HuH-7.5 (cell line): Measurements from ENCODE around the gene LRRC27.
A peak's percentile ranks its signal among the peaks of the same experiment; 100 is the strongest.

Experiments used
- DNase-seq: peaks from one replicate; pipeline ENCODE4 v3.0.0; 2011; ENCODE audit warnings: low spot score

Gene LRRC27

DNA sequence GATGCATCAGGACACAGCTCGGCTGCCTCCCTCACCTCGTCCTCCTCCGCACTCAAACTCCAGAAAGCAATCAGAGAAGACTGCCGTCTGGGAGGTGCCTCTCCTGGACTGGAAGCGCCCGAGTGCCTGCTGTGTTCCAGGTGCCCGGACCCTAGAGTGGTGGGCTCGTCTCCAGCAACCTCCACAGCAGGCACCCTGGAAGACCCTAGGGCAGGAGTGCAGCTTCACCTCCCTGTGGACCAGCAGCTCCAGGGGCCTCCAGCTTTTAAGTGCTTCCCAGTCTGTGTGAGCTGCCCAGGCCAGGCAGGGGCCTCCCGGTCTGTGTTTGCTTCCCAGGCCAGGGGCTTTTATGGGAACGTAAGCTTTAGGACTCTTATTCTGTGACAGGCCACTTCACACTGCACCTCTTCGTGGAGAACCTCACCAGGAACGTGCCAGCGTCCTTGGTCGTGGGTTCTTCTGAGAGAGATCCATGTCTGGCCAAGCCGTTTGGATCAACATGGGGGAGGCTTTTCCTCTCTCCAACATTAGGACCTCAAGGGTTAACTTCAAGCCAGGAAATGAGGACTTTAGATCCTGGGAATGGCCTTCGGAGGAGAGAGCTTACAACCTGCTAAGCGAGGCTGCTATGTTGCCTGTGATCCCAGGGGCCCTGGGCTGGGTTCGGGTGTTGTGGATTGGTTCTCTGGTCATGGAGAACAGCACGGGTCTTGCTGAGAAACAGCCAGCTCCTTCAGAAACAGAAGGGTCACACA lies 59.1 kb downstream of the LRRC27 start:
- no peak for DNase-seq

DNA sequence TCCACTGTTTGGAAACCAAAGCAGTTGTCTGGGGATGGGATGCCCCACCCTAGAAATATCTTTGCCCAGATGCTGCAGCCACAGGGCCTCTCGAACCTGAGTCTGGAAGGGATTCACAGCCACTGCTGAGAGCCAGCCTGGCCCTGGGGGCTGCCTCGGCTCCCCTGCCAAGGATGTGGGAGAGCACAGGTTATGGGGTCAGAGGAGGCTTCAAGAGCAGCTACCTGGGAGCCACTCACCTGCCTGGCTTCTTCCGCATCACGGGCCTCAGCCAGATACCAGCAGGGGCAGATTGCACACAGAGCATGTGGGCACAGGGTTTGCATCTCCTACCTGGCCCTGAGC lies 59.7 kb downstream of the LRRC27 start:
- DNase-seq: no peak

DNA sequence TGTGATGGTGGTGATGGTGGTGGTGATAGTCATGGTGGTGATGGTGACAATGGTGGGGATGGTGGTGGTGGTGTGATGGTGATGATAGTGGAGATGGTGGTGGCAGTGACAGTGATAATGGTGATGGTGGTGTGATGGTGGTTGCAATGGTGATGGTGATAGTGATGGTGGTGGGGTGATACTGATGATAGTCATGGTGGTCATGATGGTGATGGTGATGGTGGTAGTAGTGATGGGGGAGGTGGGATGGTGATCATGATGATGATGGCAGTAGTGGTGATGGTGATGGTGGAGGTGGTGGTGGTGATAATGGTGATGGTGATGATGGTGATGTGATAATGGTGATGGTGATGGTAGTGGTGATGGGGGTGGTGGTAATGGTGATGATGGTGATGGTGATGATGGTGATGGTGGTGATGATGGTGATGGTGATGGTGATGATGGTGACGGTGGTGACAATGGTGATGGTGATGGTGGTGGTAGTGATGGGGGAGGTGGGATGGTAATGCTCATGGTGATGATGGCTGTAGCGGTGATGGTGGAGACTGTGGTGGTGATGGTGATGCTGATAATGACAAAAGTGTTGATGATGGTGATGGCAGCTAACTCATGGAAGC lies 60.3 kb downstream of the LRRC27 start:
- DNase-seq: no peak

GRCh38 chr10:132392811-132393694 lies 61.1 kb downstream of the LRRC27 start:
- DNase-seq: no peak

DNA sequence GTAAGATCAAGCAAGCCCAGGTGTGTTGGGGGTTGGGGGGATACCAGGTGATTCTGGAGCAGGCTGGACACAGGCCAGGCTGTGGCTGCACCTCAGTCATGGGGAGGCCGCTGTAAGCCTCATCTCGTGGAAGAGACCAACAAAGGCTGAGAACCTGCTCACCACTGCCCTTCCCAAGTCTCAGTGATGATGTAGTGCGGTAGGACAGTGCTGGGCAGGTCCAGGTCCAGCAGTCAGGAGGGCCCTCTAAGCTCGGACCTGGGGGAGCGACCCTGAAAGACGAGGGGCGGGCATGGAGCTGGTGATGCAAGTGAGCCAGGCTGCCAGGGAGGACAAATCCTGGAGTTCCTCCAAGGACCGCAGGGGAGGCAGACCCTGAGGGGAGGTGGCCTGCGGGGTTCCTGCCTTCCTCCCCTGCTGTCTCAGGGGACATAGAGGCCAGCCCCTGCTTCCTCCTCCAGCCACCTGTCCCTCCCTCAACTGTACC lies 61.7 kb downstream of the LRRC27 start:
- DNase-seq: no peak

- DNase-seq: no peak
Measured at GRCh38 chr10:132394201-132394811, 62.3 kb downstream of the LRRC27 start.

- DNase-seq: no peak
Measured at GRCh38 chr10:132394936-132395703, 63.1 kb downstream of the LRRC27 start.

DNA sequence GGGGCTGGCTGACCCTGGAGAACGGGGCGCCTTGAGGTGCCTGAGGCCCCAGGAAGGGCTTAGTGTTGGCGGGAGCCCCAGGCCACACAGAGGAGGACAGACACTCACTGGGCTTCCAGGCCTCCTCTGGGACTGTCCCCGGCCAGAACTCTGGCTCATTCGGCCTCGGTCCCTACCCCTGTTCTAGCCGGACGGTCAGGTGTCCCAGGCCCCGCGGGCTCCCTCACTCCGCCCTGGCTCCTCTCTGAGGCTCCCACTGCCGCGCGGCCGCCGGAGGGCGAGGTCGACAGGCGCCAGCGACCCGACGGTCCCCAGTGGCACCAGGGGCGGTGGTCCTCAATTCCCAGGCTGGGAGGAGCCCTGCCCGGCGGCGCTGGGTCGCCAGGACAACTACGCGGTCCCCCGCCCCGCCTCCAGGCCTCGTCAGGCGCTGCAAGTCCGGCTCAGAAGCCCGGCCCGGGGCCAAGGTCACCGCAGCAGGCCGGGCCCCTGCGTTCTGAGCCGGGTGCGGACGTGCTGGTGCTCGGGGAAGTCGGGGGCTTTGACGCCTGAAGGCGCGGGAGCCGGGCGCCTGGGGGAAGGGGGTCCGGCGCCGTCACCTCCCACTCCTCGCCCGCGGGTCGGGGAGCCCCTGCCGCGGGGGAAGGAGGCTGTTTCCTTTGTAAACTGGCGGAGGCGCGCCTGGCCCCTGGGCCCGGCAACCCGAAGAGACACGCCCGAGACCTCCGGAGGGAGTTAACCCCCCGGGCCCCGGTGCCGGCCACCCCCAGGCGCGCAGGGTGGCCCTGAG lies 63.9 kb downstream of the LRRC27 start:
- DNase-seq: peak; percentile 82

GRCh38 chr10:132396494-132397035 lies 64.6 kb downstream of the LRRC27 start:
- DNase-seq: peak; percentile 81

DNA sequence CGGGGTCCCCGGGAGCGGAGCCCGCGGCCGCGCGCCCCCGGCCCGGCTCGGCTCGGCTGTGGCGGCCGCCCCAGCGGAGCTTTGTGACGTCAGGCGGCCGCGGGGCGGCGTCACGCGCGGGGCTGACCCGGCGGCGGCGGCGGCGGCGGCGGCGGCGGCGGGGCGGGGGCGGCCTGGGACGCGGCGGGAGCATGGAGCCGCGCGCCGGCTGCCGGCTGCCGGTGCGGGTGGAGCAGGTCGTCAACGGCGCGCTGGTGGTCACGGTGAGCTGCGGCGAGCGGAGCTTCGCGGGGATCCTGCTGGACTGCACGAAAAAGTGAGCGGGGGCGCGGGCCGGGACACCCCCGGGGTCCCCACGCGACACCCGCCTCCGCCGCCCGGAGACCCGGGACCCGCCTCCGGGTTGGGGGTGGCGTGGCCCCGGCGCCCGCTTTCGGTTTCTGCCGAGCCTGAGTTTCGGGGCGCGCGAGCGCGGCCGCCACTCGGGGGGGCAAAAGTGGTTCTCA lies 65.1 kb downstream of the LRRC27 start, which contains the start of gene PWWP2B:
Gene PWWP2B (plus strand): TSS at position 165 of the 506 bp plus-strand sequence. CDS start 27 bp downstream, at position 192.
- no peak for DNase-seq

DNA sequence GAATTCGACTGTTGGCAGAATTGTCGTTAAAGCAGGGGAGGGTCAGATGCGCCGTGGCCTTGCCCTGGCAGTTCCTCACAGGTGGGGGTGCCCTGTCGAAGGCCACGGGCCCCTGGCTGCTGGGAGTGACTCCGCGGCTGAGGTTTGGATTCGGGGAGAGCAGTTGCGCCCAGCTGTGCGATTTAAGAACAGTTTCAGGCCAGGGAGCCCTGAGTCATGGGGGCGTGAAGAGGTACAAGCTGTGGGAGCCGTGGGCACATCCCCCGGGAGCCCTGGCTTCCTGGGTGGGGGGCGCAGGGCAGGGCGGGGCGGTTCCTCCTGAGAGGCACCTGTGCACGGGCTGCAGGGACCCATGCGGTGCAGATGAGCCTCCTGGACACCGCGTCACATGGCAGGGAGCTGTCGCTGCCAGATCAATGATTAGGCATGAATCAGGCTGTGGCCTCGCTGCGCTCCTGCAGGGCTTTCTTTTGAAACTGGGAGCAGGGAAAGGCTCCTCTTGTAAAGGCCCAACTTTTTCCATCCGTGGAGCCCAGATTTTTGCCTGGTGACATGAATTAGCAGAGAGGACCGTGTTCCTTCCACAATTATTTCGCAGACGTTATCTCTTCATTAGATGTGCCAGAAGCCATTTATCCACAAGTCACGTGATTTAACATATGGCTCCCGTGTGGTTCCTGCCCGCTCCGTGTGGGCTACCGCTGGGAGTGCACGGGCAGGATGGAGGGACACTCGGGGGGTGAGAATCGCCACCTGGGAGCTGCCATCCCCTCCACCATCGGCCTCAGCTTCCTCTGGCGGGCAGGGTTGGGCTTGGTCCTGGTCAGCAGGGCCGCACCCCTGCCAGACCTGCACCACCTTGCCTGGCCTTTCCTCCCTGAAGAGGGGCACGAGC lies 65.9 kb downstream of the LRRC27 start:
- peak; percentile 66 for DNase-seq

- no peak for DNase-seq
Measured at GRCh38 chr10:132398566-132398991, 66.6 kb downstream of the LRRC27 start.

DNA sequence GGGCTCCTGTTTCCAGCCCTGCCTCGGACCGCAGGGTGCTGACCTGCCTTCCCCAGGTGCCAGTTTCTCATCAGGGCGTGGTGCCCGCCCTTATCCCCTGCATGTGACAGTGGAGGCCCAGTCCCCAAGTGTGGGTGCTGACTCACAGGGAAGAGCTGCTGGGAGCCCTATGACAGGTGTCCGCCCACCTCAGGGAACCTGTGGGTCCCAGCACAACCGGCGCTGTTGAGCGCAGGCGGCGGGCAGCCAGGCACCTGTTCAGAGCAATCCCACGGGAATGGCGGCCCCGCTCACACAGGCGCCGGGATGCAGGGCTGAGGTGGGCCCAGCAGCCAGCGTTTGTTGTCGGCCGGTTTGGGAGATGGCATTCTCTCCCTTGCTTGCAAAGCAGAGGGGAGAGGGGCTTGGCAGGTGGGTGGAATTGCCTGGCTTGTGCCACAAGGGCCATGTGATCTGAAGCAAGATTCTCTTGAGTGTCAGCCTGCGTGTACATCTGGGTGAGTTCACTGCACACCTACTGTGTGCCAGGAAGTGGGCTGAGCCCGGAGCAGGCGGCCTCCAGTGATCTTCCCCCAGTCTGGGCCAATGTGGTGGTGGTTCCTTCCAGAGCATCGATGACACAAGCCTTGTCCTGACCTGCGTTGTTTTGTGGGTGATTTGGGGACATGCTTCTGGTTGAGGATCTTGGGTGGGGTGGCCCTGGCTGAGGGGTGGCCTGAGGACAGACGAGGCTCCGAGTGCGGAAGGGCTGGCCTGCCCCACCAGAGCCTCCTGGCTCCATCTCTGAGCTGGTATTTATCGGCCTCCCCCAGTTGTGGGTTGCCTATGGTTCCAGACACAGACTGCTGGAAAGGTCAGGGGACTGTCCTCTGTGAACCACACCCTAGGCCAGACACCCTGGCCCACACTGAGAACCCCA lies 67.4 kb downstream of the LRRC27 start:
- DNase-seq: no peak

DNA sequence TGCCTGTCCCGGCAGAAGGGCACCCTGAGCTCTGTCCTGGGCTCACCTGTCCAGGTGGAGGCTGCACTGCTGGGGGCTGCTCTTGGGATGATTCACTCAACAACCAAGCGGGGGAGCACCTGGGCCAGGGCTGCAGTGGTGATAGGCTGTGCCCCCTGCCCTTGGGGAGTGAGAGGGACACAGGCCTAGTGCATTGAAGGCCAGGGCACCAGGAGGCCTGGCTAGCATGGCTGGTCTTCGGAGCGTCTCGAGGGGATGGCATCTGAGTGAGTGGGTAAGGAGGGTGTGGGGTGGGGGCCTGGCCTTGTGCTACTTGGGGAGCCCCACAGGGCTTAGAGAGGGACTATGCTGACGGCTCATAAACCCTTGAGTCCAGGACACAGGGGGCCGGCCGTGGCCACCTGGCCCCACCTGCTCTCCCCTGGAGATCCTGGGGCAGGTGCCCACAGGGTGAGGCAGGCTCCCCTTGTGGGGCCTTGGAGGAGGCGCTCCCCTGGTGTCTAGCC lies 68.1 kb downstream of the LRRC27 start:
- DNase-seq: no peak

DNA sequence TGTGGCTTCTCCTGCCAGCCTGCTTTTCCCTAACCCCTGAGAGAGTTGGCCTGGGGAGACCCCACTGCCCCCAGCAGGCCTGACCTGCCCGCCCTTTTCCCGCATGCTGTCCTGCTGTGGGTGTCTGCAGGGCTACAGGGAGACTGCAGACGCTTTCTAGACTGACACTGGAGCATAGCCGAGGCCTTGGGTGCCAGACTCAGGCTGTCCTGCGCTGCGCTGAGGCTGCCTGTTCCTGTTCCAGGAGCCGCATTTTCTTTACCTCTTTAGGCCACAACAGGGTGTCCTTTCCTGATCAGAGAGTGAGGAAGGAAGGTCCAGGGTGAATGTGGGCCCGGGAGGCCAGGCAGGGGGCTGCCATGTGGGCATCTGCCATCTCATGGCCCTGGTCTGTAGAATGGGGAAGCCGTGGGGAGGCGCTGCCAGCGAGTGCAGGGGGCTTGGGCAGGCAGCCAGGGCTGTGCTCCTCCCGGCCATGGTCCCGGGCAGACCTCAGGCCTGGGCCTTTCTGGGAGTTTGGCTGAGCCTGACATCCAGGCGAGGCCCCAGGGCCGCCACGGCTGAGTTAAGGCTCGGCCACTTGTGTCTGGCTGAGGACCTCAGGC lies 68.7 kb downstream of the LRRC27 start:
- no peak for DNase-seq

DNA sequence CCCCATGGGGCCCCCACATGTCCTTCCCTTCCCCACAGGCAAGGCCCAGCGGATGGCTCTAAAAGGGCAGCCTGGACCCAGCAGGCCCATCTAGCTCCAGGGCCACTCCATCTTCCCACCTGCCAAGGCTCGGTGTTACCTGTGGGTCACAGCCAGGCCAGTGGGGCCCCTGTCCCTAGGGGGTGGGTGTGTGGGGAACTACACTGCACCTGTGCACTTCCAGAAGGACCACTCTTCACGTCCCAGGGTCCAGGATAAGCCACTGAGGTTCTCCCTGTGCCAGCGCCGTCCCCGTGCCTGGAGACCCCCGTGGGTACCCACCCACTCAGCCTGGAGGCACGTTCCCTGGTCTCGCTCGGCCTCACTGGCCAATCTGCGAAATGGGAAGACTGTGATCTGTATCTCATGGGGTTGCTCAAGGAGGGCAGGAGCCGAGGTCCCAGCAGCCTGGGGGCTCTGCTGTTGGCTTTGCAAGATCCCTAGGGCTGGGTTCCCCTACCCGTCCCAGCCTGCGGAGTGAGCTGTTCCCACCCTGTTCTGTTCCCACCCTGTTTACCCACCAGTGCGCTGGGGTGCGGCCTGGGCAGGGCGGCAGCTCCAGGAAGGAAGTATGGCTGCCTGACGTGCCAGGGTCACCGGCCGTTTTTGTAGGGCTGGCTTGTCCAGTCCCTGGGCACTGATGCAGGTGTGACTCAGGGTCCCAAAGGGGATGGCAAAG lies 69.6 kb downstream of the LRRC27 start:
- no peak for DNase-seq
